Endothelial cell (in vitro differentiated cells): ENCODE results near the gene ANTXR1. TPM values are rescaled to one million over a fixed set of nuclear protein-coding genes. Genes with fewer than 3 reads are reported as not detected.

Experiments
- DNase-seq: peaks from one replicate; pipeline ENCODE4 v3.0.0; 2021; ENCODE audit warnings: low spot score
- H3K27ac Mint-ChIP-seq: one replicate; pipeline ENCODE4 v1.8.0; 2021; ENCODE audit warnings: mixed read lengths, inconsistent platforms; ENCODE audit not compliant: unreplicated experiment
- H3K27me3 Mint-ChIP-seq: one replicate; pipeline ENCODE4 v1.8.0; 2021; ENCODE audit warnings: mild to moderate bottlenecking, moderate library complexity, mixed read lengths, inconsistent platforms; ENCODE audit not compliant: unreplicated experiment
- H3K36me3 Mint-ChIP-seq: one replicate; pipeline ENCODE4 v1.8.0; 2021; ENCODE audit warnings: mild to moderate bottlenecking, low read depth, mixed read lengths, inconsistent platforms; ENCODE audit not compliant: unreplicated experiment
- H3K4me1 Mint-ChIP-seq: one replicate; pipeline ENCODE4 v1.8.0; 2021; ENCODE audit warnings: mild to moderate bottlenecking, mixed read lengths, inconsistent platforms; ENCODE audit not compliant: unreplicated experiment
- H3K4me3 Mint-ChIP-seq: one replicate; pipeline ENCODE4 v1.8.0; 2021; ENCODE audit warnings: mild to moderate bottlenecking, mixed read lengths, inconsistent platforms; ENCODE audit not compliant: unreplicated experiment
- H3K9me3 Mint-ChIP-seq: one replicate; pipeline ENCODE4 v1.8.0; 2021; ENCODE audit warnings: mixed read lengths, inconsistent platforms; ENCODE audit not compliant: unreplicated experiment
- CTCF ChIP-seq: fragments of 200-600 bp; sonication (generic); IDR thresholded peaks from one replicate; pipeline ENCODE4 v1.5.0; 2021; ENCODE audit warnings: antibody characterized with exemption; ENCODE audit not compliant: unreplicated experiment
- total RNA-seq: library from RNA; stranded (reverse); fragmentation: NEBNext Ultra II Directional; extraction: Animal tissue kit (Norgen Biotek cat#: 25700); gene quantifications from one replicate; pipeline ENCODE4 v1.2.1, GENCODE V29; 2021; ENCODE audit not compliant: unreplicated experiment

ANTXR1 gene
- total RNA-seq, 1 donor from 2014 or later = 7.5 TPM

- TF ChIP-seq CTCF = no peak
- no peak overlapping the region for H3K27ac Mint-ChIP-seq
- H3K9me3 Mint-ChIP-seq = no peaks in the 10 kb centered on the region
- no peaks in the 10 kb centered on the region for H3K36me3 Mint-ChIP-seq
- no peaks in the 10 kb centered on the region for H3K4me1 Mint-ChIP-seq
- peaks cover 5% of the 10 kb centered on the region for H3K27me3 Mint-ChIP-seq
- DNase-seq = no peak
- no peak overlapping the region for H3K4me3 Mint-ChIP-seq
These were observed 230.7 kb downstream of the ANTXR1 start for GRCh38 chr2:69243652-69244051.

- no peaks in the 10 kb centered on the region for H3K4me1 Mint-ChIP-seq
- no peaks in the 10 kb centered on the region for H3K9me3 Mint-ChIP-seq
- peaks cover 5% of the 10 kb centered on the region for H3K27me3 Mint-ChIP-seq
- no peak for DNase-seq
- H3K4me3 Mint-ChIP-seq = no peak overlapping the region
- no peak for TF ChIP-seq CTCF
- no peak overlapping the region for H3K27ac Mint-ChIP-seq
- no peaks in the 10 kb centered on the region for H3K36me3 Mint-ChIP-seq
These were observed 231.9 kb downstream of the ANTXR1 start for GRCh38 chr2:69244882-69245281.

- H3K27ac Mint-ChIP-seq = no peak overlapping the region
- H3K4me1 Mint-ChIP-seq = no peaks in the 10 kb centered on the region
- no peaks in the 10 kb centered on the region for H3K9me3 Mint-ChIP-seq
- TF ChIP-seq CTCF = no peak
- H3K4me3 Mint-ChIP-seq = no peak overlapping the region
- no peak for DNase-seq
- H3K36me3 Mint-ChIP-seq = no peaks in the 10 kb centered on the region
- H3K27me3 Mint-ChIP-seq = peaks cover 4% of the 10 kb centered on the region
These were observed 234.6 kb downstream of the ANTXR1 start for GRCh38 chr2:69247583-69247982.

GRCh38 chr2:69248232-69248631 lies 235.3 kb downstream of the ANTXR1 start:
- no peaks in the 10 kb centered on the region for H3K36me3 Mint-ChIP-seq
- DNase-seq = no peak
- H3K4me1 Mint-ChIP-seq = no peaks in the 10 kb centered on the region
- H3K27me3 Mint-ChIP-seq = peaks cover 4% of the 10 kb centered on the region
- no peak overlapping the region for H3K27ac Mint-ChIP-seq
- no peaks in the 10 kb centered on the region for H3K9me3 Mint-ChIP-seq
- no peak for TF ChIP-seq CTCF
- no peak overlapping the region for H3K4me3 Mint-ChIP-seq

- Mint-ChIP-seq H3K27me3 (no peaks in the 10 kb centered on the region), H3K27ac (no peak overlapping the region), H3K36me3 (no peaks in the 10 kb centered on the region), H3K4me3 (no peak overlapping the region), H3K9me3 (no peaks in the 10 kb centered on the region), H3K4me1 (no peaks in the 10 kb centered on the region)
- DNase-seq = no peak
- no peak for TF ChIP-seq CTCF
These were observed 238.0 kb downstream of the ANTXR1 start for GRCh38 chr2:69250981-69251380.
